ENCODE results near the gene SPATA45.

- TF ChIP-seq CTCF (IDR thresholded peaks at IDR 0.05) (no peak), POLR2A (IDR thresholded peaks at IDR 0.05) (no peak)
Observed at GRCh38 chr1:212805767-212806166, 41.7 kb downstream of the SPATA45 start.

All from esophagus squamous epithelium (tissue), 4 donors.